Measurements from ENCODE around the gene WDR54. TPM values are rescaled to one million over a fixed set of nuclear protein-coding genes. Genes with fewer than 3 reads are reported as not detected.
"Not testable (repeated sequence)": the region's sequence is repeated elsewhere in the genome, so short reads cannot be mapped to it uniquely, and the experiment has no call there.

Gene WDR54
- total RNA-seq, 1 donor from 2014 or later, result 8.4 TPM

GRCh38 chr2:74441690-74442482 lies 20.4 kb downstream of the WDR54 start, which contains the start of gene RTKN:
RTKN (minus strand) TSS chr2:74441937; CDS start chr2:74441816, 121 bp downstream.
- intact Hi-C loops (cut with DNase I), result no loop called here
- H3K27ac ChIP-seq, result peak within 1 kb of the TSS; percentile 84
- DNase-seq, result peak; percentile 89

GRCh38 chr2:74442483-74443297 lies 21.2 kb downstream of the WDR54 start:
- H3K4me3 ChIP-seq, result peak overlapping the region; percentile 62
- H3K27ac ChIP-seq, result peak overlapping the region; percentile 84
- peaks cover 26% of the 10 kb centered on the region for H3K4me1 ChIP-seq
- H3K36me3 ChIP-seq; ATAC-seq; intact Hi-C loops (cut with DNase I); H3K9me3 ChIP-seq: not testable (repeated sequence)
- DNase-seq, result peak; percentile 44
- H3K27me3 ChIP-seq, result peaks cover 13% of the 10 kb centered on the region

More at GRCh38 chr2:74441690-74442482, 20.4 kb downstream of the WDR54 start, which contains the start of gene RTKN:
- peak; percentile 79 for ATAC-seq
- TF ChIP-seq CTCF (IDR thresholded peaks at IDR 0.05), result no peak
- Histone ChIP-seq H3K36me3 (no peaks in the 10 kb centered on the region), H3K27me3 (peaks cover 13% of the 10 kb centered on the region), H3K9me3 (no peaks in the 10 kb centered on the region), H3K4me3 (peak within 1 kb of the TSS; percentile 62), H3K4me1 (peaks cover 26% of the 10 kb centered on the region)

- Histone ChIP-seq H3K27ac (no peak overlapping the region), H3K4me3 (no peak overlapping the region), H3K27me3 (peaks cover 13% of the 10 kb centered on the region), H3K4me1 (peaks cover 16% of the 10 kb centered on the region), H3K9me3 (no peaks in the 10 kb centered on the region), H3K36me3 (no peaks in the 10 kb centered on the region)
- intact Hi-C loops (cut with DNase I), result no loop called here
- no peak for TF ChIP-seq CTCF (IDR thresholded peaks at IDR 0.05)
- ATAC-seq (no peak), DNase-seq (no peak)
Observed at GRCh38 chr2:74444498-74445318, 23.2 kb downstream of the WDR54 start.

- TF ChIP-seq CTCF (IDR thresholded peaks at IDR 0.05), result no peak
- intact Hi-C loops (cut with DNase I), result no loop called here
- no peaks in the 10 kb centered on the region for H3K9me3 ChIP-seq
- no peaks in the 10 kb centered on the region for H3K36me3 ChIP-seq
- no peak overlapping the region for H3K27ac ChIP-seq
- DNase-seq (no peak), ATAC-seq (no peak)
- no peak overlapping the region for H3K4me3 ChIP-seq
- no peaks in the 10 kb centered on the region for H3K4me1 ChIP-seq
- peaks cover 2% of the 10 kb centered on the region for H3K27me3 ChIP-seq
Observed at GRCh38 chr2:74447230-74447999, 25.9 kb downstream of the WDR54 start.

- no peak overlapping the region for H3K4me3 ChIP-seq
- H3K4me1 ChIP-seq, result no peaks in the 10 kb centered on the region
- H3K36me3 ChIP-seq, result no peaks in the 10 kb centered on the region
- no peaks in the 10 kb centered on the region for H3K9me3 ChIP-seq
- DNase-seq, result no peak
- ATAC-seq, result no peak
- intact Hi-C loops (cut with DNase I), result no loop called here
- TF ChIP-seq CTCF (IDR thresholded peaks at IDR 0.05), result no peak
- no peak overlapping the region for H3K27ac ChIP-seq
- H3K27me3 ChIP-seq, result no peaks in the 10 kb centered on the region
Observed at GRCh38 chr2:74448771-74449170, 27.2 kb downstream of the WDR54 start.
